ENCODE data around the gene PAK4.

- TF ChIP-seq CHD2 (IDR thresholded peaks at IDR 0.05; ENCODE audit: low read depth, low read length): no peak
- no peak for TF ChIP-seq CENPBD1 (CRISPR knock-in tag; IDR thresholded peaks at IDR 0.05; ENCODE audit: borderline replicate concordance, low read depth)
- TF ChIP-seq NFYC (CRISPR knock-in tag; IDR thresholded peaks at IDR 0.05): no peak
- no peak for TF ChIP-seq ZBTB2 (CRISPR knock-in tag; IDR thresholded peaks at IDR 0.05; ENCODE audit: low read depth)
- TF ChIP-seq BHLHE40 (IDR thresholded peaks at IDR 0.05; ENCODE audit: low read length): no peak
- TF ChIP-seq RBM39 (IDR thresholded peaks at IDR 0.05; ENCODE audit: low read depth, low read length, poor library complexity, severe bottlenecking): no peak
- no peak for TF ChIP-seq ZFX (CRISPR knock-in tag; IDR thresholded peaks at IDR 0.05; ENCODE audit: low read depth)
- no peak for TF ChIP-seq HNF4G (IDR thresholded peaks at IDR 0.05; ENCODE audit: borderline replicate concordance, low read depth, low read length)
- no peak for TF ChIP-seq HNF4G (CRISPR knock-in tag; IDR thresholded peaks at IDR 0.05; ENCODE audit: borderline replicate concordance, low read depth)
- no peak for TF ChIP-seq MAFG (CRISPR knock-in tag; IDR thresholded peaks at IDR 0.05)
- no peak for TF ChIP-seq MAX (IDR thresholded peaks at IDR 0.05)
- no peak for TF ChIP-seq PAXIP1 (CRISPR knock-in tag; conservative IDR thresholded peaks at IDR 0.05)
- no peak for TF ChIP-seq SRF (IDR thresholded peaks at IDR 0.05; ENCODE audit: low read depth, low read length)
Measured at GRCh38 chr19:39152066-39152465, 26.5 kb downstream of the PAK4 start.

All from HepG2 (cell line).